GM11168 (cell line): ENCODE results near the gene CAB39L.

ENCODE experiments used
- in situ Hi-C: fragments of 300-500 bp; cut with MboI; formaldehyde crosslinking; loops from one replicate; pipeline ENCODE4 v1.12.0; 2022; ENCODE audit warnings: low sequenced_read_pairs; ENCODE audit not compliant: unreplicated experiment

CAB39L gene

DNA sequence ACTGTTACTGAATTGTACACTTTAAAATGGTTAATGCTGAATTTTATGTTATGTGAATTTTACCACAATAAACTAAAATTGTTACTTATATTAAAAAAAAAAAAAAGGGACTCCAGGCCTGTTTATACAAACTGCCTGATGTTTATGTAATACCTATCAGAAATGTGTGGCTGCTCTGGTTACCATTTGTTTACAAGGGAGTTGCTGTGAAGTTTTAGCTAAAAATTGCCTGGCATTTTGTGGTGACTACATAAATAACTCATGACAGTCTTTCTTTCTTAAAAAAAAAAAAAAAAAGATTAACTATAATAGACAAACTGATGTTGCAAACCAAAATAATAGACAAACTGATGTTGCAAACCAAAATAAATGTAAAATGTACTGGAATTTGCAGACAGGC, 124.3 kb downstream of the CAB39L start:
- in situ Hi-C loops: no loop called here

DNA sequence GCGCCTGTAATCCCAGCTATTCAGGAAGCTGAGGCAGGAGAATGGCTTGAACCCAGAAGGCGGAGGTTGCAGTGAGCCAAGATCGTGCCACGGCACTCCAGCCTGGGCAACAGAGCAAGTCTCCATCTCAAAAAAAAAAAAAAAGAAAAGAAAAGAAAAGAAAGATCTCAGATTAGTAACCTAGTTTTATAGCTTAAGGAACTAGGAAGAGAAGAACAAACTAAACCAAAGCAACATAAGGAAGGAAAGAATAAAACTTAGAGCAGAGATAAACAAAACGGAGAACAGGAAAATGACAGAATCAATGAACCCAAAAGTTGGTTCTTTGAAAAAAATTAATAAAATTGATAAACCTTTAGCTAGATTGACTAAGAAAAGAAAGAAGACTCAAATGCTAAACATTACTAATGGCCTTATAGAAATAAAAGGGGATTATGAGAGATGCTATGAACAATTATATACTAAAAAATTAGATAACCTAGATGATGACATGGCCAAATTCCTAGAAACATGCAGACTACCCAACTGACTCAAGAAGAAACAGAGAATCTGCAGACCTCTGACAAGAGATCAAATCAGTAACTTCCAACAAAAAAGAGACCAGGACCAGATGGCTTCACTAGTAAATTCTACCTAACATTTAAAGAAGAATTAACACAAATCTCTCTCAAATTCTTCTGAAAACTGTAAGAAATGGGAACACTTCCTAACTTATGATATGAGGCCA, 127.9 kb downstream of the CAB39L start:
- in situ Hi-C loops: no loop called here

DNA sequence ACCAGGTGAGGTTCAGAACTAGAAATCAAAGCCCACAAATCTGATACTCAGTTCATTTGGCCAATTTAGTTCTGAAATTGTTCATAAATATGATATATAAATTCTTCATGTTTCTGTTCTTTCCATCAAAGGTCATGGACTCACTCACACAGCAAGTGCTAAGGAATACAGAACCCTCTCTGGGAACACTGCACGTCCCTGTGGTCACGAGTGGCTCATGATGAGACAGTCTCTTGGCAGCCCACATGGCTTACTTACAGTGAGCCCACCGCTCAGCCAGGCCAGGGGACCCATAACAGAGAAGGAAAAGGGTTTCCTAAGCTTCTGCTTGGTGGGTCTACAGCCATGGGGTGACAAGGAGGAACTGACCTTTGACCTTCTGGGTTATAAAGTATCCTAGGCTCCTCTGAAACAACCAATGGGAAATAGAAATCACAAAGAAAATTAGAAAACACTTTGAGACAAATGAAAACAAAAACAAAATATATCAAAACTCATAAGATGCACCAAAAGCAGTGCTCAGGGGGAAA, 128.8 kb downstream of the CAB39L start:
- in situ Hi-C loops: no loop called here

DNA sequence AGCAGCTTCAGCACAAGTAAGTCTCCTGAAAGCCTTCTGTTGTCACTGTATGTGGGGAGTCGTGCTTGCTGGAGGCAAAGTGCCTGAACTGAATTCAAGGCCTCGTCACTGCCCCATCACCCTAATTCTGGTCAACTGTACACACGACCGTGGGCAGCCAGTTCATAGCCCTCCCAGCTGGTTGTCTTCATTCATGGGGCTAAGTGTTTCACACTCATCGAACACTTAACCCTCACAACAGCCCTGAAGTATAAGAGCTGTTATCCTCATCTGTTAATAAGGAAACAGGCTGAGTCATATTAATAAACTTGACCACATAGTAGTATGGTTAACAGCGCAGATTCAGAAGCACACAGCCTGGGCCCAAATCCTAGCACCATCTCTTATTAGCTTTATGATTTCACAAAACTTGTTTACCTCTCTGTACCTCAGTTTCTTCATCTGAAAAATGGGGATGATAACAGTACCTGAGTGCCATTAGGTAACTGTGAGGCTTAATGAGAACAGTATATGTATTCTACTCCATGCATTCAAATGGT, 129.5 kb downstream of the CAB39L start:
- in situ Hi-C loops: no loop called here

DNA sequence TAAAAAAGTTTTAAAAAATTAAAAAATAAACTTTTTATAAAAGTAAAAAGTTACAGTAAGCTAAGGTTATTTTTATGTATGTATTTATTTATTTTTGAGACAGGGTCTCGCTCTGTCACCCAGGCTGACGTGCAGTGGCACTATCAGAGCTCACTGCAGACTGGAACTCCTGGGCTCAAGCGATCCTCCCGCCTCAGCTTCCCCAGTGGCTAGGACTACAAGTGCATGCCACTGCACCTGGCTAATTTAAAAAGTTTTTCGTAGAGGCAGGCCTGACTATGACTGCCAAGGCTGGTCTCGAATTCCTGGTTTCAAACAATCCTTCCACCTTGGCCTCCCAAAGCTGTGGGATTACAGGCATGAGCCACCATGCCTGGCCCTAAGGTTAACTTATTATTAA, 132.0 kb downstream of the CAB39L start:
- in situ Hi-C loops: no loop called here

DNA sequence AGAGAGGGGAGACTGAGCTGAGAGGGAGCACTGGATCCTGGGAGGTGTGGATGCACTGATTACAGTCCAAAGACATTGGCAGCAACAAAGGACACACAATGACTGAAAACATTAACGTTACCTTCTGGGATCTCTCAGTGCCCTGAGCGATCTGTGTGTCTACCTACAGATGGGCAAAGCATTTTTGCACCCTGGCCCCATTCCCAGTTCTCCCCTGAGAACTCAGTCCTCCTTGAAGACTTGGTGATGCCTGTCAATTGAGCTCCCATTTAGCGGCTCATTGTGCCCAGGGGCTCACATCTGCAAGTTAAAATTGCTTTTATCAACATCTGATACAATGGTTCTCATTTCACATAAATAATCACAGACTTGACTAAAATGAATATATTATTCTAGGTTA, 133.6 kb downstream of the CAB39L start:
- in situ Hi-C loops: no loop called here

DNA sequence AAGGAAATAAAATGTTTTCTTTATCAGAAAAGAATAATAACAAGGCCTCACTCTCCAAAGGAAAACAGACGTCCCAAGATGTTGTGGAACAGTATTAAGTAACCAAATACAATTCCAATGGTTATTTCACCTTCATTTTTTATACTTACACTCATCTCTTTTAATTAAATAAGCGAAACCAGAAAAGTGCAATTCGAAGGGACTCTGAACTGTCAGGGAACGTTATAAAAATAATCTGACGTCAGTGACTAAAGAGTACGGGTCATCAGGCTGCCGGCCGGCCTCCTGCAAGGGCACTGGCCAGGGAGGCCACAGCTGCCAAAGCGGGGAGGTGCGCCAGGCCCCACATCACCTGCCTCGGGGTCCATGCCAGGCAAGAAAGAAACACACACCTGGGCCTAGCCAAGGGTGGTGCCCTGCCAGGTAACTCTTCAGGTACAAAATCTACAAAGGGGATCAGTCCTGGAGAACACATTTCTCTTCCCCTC, 134.9 kb downstream of the CAB39L start:
- in situ Hi-C loops: loop anchor here (5.0 kb wide), 1 partner anchor 303 kb away; no protein-coding TSS in a partner anchor

DNA sequence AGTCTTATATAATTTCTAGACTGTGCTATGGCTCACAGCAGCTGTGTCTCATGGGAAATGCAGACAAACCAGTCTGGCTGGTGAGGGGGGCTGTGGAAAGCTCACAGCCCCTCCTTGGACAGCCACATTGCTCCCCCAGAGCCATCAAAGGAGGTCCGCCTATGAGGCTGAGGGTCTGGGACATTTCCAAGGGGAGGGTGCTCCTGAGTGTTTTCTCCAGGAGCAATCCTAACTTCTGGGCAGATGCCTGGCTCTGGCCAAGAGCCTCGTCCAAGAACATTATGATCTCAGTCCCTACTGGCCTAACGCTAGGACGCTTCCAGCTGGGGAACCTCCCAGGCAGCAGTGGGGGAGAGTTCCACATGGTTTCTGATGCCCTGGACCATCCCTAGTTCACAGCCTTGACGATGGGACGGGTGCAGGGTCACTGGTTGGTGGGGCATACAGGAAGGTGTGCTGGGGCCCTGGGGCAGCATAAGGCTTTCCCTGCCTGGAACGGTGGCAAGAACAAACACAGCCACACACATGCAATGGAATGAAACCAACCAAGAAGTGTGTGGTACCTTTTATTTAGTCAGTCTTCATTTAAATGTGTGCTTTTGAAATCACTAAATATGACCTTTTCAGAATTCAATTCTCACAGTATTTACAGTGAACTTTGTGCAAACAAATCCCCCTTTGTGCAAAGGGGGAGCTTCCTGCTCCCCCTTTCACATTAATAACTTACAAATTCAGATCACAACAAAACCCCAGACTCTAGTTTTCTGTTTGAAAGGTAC, 135.6 kb downstream of the CAB39L start:
- in situ Hi-C loops: loop anchor here (5.0 kb wide), 1 partner anchor 304 kb away; no protein-coding TSS in a partner anchor

DNA sequence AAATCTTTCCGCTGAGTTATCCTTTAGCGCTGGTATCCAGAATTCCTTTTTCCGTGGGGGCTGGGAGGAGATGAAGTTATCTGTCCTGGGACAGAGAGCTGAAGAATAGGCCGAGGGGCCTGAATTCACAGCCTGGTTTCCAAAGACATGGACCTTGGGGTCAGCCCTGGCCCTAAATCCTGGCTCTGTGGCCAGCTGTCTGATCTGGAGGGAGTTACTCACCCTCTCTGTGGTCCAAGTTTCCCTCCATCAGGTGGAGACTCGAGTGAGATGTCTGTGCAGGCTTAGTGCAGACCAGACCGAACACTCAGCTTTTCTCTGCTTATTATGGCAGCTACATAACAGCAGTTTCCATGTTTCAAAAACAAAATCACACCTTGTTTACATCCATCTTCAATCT, 136.5 kb downstream of the CAB39L start:
- in situ Hi-C loops: loop anchor here (5.0 kb wide), 1 partner anchor 305 kb away; no protein-coding TSS in a partner anchor

DNA sequence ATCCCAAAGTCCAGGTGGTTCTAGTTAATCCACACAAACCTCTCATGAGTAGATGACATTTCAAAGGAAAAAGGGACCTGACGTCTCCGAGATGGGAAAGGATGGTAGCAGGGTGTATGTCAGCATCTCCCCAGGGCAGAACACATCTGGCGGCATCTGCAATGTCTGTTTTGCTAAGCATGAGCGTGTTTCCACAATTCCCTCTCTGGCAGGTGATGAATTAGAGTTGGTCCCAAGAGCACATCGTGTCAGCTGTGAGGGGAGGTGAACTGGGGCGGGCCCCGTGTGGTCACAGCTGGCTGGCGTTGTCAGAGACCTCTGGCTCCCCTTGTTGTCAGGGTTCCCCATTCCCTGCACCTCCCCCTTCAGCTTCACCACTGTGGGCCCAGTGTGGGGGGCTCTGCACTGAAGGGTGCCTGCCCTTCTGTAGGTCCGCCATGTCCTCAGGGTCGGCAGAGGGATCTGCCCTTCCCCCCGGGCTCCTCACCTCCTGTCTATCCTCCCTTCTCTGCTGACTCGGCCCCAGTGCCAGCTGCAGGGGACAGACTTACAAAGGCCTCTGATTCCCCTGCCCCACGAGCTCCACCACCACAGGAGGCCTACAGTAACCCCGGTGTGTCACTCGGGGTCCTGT, 138.0 kb downstream of the CAB39L start:
- in situ Hi-C loops: loop anchor here (5.0 kb wide), 1 partner anchor 306 kb away; no protein-coding TSS in a partner anchor

DNA sequence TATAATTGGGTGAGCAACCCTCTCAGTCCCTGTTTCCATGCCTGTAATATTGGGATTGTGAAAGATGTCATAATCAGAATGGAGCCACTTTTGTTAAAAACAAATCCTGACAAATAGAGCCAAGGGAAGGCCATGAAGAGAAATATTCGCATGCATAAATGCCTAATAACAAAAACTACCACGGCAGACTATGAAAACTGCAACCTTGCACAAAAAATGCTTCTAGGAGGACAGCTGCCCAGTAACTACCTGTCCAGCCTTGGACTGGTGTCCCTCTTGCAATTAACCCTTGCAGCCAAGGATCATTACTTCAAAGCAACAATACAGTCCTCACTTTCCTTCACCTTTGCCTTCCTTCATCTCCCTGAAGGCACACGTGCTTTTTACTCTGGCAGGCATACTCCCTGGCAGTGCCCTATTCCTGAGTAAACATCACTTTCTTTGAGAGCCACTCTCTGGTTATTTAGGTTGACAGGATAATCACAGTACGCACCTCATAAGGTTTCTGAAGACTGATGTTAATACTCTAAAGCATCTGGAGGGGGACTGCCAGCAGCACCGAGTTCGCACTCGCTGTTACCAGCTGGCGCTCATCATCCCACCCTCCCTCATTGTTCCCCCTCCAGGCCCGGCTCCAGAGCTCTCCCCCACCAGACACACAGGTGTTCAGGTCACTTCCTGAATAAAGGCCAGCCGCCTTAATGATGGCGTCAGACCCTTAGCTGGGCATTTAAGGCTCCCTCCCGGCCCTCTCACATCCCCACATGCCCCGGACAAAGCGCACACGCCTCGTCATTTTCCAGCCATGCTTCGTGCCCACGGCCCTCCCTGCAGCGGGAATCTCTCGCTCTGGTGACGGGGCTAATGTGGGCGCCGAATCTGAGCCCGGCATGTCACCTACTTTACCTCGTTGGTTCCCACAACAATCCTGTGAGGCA, 138.8 kb downstream of the CAB39L start:
- in situ Hi-C loops: loop anchor here (5.0 kb wide), 1 partner anchor 307 kb away; no protein-coding TSS in a partner anchor

DNA sequence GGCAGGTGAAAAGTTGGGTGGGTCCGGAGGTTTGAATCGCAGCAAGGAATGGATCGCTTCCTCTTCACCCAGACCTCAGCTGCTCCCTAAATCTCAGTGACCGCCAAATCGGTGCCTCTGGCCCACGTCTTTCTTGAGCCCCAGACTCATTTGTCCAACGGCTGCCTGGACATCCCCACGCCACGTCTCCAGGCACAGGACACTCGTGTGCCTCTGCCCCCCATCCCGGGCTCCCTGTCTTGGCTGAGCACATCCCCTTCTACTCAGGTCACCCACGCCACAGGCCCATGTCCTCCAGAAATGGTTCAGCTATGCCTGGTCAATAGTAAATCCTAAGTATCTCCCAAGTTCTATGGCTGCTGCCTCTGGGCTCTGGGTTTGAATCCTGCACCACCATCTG, 139.5 kb downstream of the CAB39L start:
- in situ Hi-C loops: no loop called here

DNA sequence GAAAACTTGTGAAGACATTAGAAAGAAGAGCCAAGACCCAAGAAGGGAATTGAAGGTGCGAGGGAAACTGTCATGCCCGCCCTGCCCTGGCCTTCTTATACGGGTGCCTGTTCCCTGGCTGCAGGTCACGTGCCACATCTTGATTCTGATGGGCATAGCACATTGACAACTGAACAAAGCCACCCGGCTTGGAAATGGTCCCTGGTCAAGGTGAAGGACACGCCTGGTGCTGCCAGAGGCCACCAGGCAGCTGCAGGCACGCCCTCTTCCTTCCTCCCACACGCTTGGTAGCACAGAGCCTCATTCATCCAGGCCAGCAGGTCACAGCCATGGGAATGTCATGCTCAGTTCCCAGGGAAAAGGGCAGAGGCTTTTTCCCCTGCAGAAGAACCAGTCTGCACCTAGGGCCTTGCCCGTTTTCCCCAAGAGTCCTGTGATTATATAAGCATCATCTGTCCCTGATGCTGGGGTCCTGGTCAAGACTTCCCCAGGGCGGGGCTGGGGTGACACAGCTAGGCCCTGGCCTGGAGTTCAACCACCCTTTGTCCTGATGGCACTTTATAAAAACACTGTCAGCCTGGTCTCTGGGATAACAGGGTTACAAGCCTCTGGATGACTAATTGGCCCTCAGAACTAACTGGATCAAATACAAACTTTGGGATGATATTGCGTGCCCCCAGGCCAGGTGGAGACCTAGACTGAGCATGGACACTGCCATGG, 140.2 kb downstream of the CAB39L start:
- in situ Hi-C loops: no loop called here

DNA sequence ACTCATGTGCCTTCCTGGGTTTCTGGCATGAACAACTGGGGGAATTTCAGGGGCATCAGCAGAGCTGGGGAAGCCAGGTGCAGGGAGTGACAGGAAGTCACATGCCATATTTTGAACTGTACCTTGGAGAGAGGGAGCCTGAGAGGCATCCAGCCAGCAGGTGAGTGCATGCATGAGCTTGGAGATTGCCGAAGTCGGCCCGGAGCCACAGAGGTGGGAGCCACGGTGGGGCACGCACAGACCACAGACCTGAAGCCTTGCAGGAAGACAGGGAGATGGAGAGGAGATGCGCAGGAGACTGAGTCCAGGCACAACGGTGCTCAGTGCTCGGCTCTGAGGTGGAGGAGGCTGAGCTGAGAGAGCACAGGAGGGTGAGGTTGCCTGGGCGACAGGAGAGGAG, 141.0 kb downstream of the CAB39L start:
- in situ Hi-C loops: no loop called here

DNA sequence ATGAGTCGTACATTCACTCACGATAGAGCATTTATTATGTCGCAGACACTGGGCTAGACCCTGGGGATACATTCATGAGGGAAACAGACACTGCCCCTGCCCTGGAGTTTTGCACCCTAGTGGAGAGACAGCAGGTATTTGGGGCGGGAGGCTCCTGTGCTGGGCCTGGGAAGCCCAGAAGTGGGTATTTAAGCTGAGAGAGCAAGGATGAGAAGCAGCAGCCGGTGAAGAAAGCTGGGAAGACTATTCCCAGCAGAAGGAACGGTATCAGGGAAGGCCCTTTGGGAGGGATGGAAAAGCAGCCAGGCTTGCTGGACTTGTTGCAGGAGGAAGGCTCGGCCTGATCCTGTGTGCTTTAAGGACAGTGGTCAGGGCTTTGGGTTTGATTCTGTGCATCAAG, 141.6 kb downstream of the CAB39L start:
- in situ Hi-C loops: no loop called here

DNA sequence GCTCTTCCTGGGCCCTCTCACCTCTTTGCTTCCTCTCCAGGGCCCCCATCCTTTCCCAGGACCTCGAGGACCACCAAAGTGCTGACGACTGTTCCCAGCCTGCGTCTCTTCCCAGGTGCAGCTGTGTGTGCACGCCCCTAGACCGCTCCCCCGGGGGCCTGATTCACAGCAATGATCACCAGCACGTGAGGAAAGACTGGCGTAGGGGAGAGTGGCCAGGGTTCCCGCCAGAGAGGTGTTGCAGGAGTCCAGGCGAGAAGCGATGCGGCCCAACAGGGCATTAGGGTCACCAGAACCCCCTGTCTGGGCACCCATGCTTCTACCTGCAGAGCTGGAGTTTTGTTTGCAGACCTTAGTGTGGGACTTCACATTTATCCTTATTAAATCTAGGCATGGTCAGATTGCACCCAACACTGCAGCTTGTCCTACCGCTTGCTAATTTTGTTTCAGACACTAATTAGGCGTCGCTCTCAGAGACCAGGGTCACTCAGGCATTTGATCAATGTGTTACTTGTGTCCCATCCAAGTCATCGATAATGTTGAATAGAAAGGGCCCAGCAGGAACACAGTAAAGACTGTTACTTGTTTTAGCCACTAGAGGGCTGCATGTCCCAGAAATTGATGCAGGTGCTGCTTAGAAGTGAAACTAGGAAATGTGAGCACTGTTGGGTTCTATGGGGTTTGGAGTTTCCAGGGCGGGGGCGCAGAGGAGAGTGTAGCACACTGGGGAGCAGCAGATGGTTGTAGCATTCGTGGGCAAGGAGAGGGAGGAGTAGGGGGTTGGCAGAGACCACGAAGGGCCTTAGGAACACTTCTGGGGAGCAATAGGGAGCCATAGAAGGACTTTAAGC, 142.9 kb downstream of the CAB39L start:
- in situ Hi-C loops: no loop called here

DNA sequence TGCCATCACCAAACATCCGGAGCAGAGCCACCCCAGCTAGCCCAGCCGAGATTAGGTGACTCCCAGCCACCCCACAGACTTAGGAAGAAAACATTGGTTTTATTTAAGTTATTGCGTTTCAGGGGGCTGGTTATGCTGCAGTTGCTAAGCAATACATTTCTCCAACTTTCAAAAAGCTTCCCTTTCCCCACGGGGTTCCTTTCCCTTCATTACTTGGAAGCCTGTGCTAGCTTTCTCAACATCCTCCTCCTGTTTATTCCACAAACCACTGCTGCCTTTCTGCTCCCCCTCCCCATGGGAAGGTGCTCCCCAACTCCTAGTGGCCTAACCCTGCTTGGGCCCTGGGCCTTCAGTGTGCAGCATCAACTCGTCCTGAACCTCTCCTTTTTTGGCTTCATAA, 143.6 kb downstream of the CAB39L start:
- in situ Hi-C loops: no loop called here
